ENCODE data around the gene GRAMD1A.
"Not testable (repeated sequence)": the region's sequence is repeated elsewhere in the genome, so short reads cannot be mapped to it uniquely, and the experiment has no call there.

The GRAMD1A gene

DNA sequence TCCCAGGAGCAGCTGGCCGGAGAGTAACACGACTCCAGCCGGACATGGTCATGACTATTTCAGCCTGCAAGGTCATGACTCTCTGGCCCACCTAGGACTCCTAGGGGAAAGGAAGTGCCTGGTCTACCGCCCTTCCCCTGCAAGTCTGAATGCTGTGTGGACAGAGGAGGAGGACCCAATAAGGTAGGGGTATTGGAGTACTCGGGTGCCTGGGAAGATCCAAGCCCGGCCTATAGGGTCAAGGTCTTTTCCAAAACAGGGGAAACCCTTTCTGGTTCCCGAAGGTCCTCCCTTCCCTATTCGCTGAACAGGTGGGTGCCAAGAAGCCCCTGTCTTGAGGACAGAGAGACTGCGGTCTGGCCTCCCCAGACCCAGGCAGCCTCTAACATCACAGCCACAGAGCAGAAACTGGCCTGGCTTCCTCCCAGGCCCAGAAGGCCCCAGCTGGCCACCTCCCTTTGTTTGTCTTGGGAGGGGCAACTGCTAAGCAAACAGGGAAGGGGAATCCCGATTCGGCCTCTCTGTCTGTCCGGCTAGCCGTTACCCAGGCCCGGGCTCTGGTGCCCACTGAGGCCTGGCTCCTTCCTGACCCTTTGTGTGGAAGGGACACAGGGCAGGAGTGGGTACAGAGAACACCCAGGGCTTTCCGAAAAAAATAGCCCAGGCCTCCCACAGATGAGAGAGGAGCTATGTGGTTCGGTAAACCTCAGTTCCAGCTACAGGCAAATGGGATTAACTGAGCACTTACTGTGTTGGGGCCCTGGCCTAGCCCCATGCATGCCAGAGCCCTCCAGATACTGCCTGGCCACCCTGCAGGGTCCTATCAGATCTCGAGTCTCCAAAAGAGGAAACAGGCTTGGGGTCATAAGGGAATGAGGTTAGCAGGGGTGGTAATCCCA, 5.2 kb upstream of the GRAMD1A start:
- H3K79me2 ChIP-seq (ENCODE audit: insufficient read depth, low read length), result peaks cover 9% of the 10 kb centered on the region; the same call in 1 of the 2 replicates
- H3F3A ChIP-seq (ENCODE audit: low read depth), result no peaks in the 10 kb centered on the region
- H3K27me3 ChIP-seq (ENCODE audit: insufficient read depth, low read length, poor library complexity, severe bottlenecking), result no peaks in the 10 kb centered on the region
- no peak overlapping the region for H2AFZ ChIP-seq (ENCODE audit: low read length)
- H3K4me1 ChIP-seq (ENCODE audit: insufficient read depth, low read length, poor library complexity, severe bottlenecking), result peaks cover 20% of the 10 kb centered on the region
- H3K4me2 ChIP-seq (ENCODE audit: low read depth, low read length, poor library complexity, severe bottlenecking), result no peak overlapping the region
- no peak overlapping the region for H3K4me3 ChIP-seq (ENCODE audit: low read length, poor library complexity, severe bottlenecking)
- no peak overlapping the region for H3K9ac ChIP-seq (ENCODE audit: low read depth, low read length, poor library complexity, severe bottlenecking)
- H3K9me3 ChIP-seq (ENCODE audit: insufficient read depth, low read depth, low read length), result no peaks in the 10 kb centered on the region
- H4K20me1 ChIP-seq (ENCODE audit: insufficient read depth, low read length, poor library complexity, severe bottlenecking), result no peaks in the 10 kb centered on the region
- H3K9me2 ChIP-seq (replicated peaks; ENCODE audit: low read depth, low read length), result no peaks in the 10 kb centered on the region
- TF ChIP-seq, protein P1, sequence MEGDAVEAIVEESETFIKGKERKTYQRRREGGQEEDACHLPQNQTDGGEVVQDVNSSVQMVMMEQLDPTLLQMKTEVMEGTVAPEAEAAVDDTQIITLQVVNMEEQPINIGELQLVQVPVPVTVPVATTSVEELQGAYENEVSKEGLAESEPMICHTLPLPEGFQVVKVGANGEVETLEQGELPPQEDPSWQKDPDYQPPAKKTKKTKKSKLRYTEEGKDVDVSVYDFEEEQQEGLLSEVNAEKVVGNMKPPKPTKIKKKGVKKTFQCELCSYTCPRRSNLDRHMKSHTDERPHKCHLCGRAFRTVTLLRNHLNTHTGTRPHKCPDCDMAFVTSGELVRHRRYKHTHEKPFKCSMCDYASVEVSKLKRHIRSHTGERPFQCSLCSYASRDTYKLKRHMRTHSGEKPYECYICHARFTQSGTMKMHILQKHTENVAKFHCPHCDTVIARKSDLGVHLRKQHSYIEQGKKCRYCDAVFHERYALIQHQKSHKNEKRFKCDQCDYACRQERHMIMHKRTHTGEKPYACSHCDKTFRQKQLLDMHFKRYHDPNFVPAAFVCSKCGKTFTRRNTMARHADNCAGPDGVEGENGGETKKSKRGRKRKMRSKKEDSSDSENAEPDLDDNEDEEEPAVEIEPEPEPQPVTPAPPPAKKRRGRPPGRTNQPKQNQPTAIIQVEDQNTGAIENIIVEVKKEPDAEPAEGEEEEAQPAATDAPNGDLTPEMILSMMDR (conservative IDR thresholded peaks at IDR 0.05; ENCODE audit: low read length), result no peak
- no peaks in the 10 kb centered on the region for H3K36me3 ChIP-seq (ENCODE audit: insufficient read depth, low read length)

DNA sequence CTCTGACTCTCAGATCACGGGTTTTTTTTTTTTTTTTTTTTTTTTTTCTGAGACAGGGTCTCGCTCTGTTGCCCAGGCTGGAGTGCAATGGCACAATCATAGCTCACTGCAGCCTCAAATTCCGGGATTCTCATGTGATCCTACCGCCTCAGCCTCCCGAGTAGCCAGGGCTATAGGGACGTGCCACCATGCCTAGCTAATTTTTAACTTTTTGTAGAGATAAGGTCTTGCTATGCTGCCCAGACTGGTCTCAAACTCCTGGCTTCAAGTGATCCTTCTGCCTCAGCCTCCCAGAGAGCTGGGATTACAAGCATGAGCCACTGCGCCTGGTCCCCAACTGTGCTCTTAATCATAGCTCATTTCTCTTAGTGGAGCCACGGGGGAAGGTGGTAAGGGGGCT, 4.6 kb upstream of the GRAMD1A start:
- Histone ChIP-seq H3K9ac (ENCODE audit: low read depth, low read length, poor library complexity, severe bottlenecking) (no peak overlapping the region), H3F3A (ENCODE audit: low read depth) (no peaks in the 10 kb centered on the region), H3K4me2 (ENCODE audit: low read depth, low read length, poor library complexity, severe bottlenecking) (no peak overlapping the region), H3K9me3 (ENCODE audit: insufficient read depth, low read depth, low read length) (no peaks in the 10 kb centered on the region), H3K4me3 (ENCODE audit: low read length, poor library complexity, severe bottlenecking) (no peak overlapping the region), H3K79me2 (ENCODE audit: insufficient read depth, low read length) (peaks cover 12% of the 10 kb centered on the region; the same call in 1 of the 2 replicates), H4K20me1 (ENCODE audit: insufficient read depth, low read length, poor library complexity, severe bottlenecking) (peaks cover under 1% of the 10 kb centered on the region), H3K4me1 (ENCODE audit: insufficient read depth, low read length, poor library complexity, severe bottlenecking) (peaks cover 21% of the 10 kb centered on the region), H3K36me3 (ENCODE audit: insufficient read depth, low read length) (no peaks in the 10 kb centered on the region), H3K27me3 (ENCODE audit: insufficient read depth, low read length, poor library complexity, severe bottlenecking) (no peaks in the 10 kb centered on the region), H3K9me2 (replicated peaks; ENCODE audit: low read depth, low read length) (no peaks in the 10 kb centered on the region), H2AFZ (ENCODE audit: low read length) (no peak overlapping the region)
- no peak for TF ChIP-seq EZH2phosphoT487 (IDR thresholded peaks at IDR 0.05; ENCODE audit: borderline replicate concordance)
- TF ChIP-seq, protein P1 (conservative IDR thresholded peaks at IDR 0.05; ENCODE audit: low read length), result no peak

DNA sequence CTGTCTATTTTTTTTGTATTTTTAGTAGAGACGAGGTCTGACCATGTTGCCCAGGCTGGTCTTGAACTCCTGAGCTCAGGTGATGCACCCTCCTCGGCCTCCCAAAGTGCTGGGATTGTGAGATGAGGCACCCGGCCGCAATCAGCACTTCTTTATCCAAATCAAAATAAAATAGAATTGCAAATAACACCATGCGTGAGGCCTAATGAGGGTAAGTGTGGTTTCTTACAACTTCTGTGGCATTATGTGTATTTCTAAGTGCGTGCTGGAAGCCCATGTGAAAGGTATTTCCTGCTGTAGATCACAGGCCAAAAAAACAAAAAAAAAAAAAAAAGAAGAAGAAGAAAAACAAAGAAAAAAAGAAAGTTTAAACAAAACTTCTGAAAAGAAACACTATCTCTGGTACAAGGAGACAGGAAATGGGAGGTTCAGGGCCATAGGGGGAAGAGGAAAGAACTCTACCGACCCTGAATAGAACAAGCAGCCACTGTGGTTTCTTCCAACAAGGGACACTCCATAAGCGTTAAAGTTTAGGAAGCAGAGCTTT, 3.0 kb upstream of the GRAMD1A start:
- Histone ChIP-seq H3F3A (ENCODE audit: low read depth) (0 out of 2 replicates have a peak, but pooled peaks cover 6% of the 10 kb centered on the region), H3K4me2 (ENCODE audit: low read depth, low read length, poor library complexity, severe bottlenecking) (peak overlapping the region; percentile 30), H3K9me2 (replicated peaks; ENCODE audit: low read depth, low read length) (no peaks in the 10 kb centered on the region), H3K79me2 (ENCODE audit: insufficient read depth, low read length) (peaks cover 28% of the 10 kb centered on the region), H3K9ac (ENCODE audit: low read depth, low read length, poor library complexity, severe bottlenecking) (peak overlapping the region; percentile 17), H3K36me3 (ENCODE audit: insufficient read depth, low read length) (no peaks in the 10 kb centered on the region), H3K4me3 (ENCODE audit: low read length, poor library complexity, severe bottlenecking) (peak overlapping the region; percentile 11), H3K4me1 (ENCODE audit: insufficient read depth, low read length, poor library complexity, severe bottlenecking) (peaks cover 26% of the 10 kb centered on the region), H4K20me1 (ENCODE audit: insufficient read depth, low read length, poor library complexity, severe bottlenecking) (peaks cover 16% of the 10 kb centered on the region), H3K27me3 (ENCODE audit: insufficient read depth, low read length, poor library complexity, severe bottlenecking) (no peaks in the 10 kb centered on the region), H3K9me3 (ENCODE audit: insufficient read depth, low read depth, low read length) (no peaks in the 10 kb centered on the region), H2AFZ (ENCODE audit: low read length) (peak overlapping the region; percentile 84)
- TF ChIP-seq EZH2phosphoT487 (IDR thresholded peaks at IDR 0.05; ENCODE audit: borderline replicate concordance), result no peak
- TF ChIP-seq, protein P1 (conservative IDR thresholded peaks at IDR 0.05; ENCODE audit: low read length), result no peak

DNA sequence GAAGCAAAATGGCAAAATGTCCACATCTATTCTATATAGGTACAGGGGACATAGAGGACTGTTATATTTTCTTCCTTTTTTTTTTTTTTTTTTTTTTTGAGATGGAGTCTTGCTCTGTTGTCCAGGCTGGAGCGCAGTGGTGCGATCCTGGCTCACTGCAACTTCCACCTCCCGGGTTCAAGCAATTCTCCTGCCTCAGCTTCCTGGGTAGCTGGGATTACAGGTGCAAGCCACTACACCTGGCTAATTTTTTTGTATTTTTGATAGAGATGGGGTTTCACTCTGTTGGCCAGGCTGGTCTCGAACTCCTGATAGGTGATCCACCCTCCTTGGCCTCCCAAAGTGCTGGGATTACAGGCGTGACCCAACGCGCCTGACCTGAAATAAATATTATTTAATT, 1.9 kb upstream of the GRAMD1A start:
- H3K4me2 ChIP-seq (ENCODE audit: low read depth, low read length, poor library complexity, severe bottlenecking); H3K4me3 ChIP-seq (ENCODE audit: low read length, poor library complexity, severe bottlenecking); H3K27me3 ChIP-seq (ENCODE audit: insufficient read depth, low read length, poor library complexity, severe bottlenecking); H2AFZ ChIP-seq (ENCODE audit: low read length); H3K36me3 ChIP-seq (ENCODE audit: insufficient read depth, low read length); H3F3A ChIP-seq (ENCODE audit: low read depth); H3K9me2 ChIP-seq (replicated peaks; ENCODE audit: low read depth, low read length); H3K9ac ChIP-seq (ENCODE audit: low read depth, low read length, poor library complexity, severe bottlenecking); H3K9me3 ChIP-seq (ENCODE audit: insufficient read depth, low read depth, low read length): not testable (repeated sequence)
- Histone ChIP-seq H3K79me2 (ENCODE audit: insufficient read depth, low read length) (peaks cover 38% of the 10 kb centered on the region), H4K20me1 (ENCODE audit: insufficient read depth, low read length, poor library complexity, severe bottlenecking) (peaks cover 26% of the 10 kb centered on the region), H3K4me1 (ENCODE audit: insufficient read depth, low read length, poor library complexity, severe bottlenecking) (peaks cover 34% of the 10 kb centered on the region)
